Measurements from ENCODE around the gene SNRPN.
"Not testable (repeated sequence)": the region's sequence is repeated elsewhere in the genome, so short reads cannot be mapped to it uniquely, and the experiment has no call there.

SNRPN gene

GRCh38 chr15:24971772-24972171 lies 17.0 kb downstream of the SNRPN start:
- no peak for DNase-seq

GRCh38 chr15:24972707-24973106 lies 17.9 kb downstream of the SNRPN start:
- not testable (repeated sequence) for DNase-seq

GRCh38 chr15:24976932-24977331 lies 22.1 kb downstream of the SNRPN start:
- no peak for DNase-seq

DNA sequence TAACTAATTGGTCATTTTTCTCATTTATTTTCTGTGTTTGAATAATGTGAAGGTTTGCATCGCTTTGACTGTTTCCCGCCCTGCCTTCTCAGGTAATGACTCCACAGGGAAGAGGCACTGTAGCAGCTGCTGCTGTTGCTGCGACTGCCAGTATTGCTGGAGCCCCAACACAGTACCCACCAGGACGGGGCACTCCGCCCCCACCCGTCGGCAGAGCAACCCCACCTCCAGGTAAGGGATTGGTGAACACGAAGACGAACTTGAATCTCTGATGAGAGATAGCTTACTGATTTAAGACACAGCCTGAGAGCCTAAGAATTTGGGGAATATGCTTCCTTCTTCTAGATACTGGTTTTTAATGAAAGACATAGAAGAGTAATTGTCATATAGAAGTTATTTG lies 22.9 kb downstream of the SNRPN start:
- DNase-seq = no peak

- DNase-seq = no peak
Observed at GRCh38 chr15:24985224-24985623, 30.4 kb downstream of the SNRPN start.

DNA sequence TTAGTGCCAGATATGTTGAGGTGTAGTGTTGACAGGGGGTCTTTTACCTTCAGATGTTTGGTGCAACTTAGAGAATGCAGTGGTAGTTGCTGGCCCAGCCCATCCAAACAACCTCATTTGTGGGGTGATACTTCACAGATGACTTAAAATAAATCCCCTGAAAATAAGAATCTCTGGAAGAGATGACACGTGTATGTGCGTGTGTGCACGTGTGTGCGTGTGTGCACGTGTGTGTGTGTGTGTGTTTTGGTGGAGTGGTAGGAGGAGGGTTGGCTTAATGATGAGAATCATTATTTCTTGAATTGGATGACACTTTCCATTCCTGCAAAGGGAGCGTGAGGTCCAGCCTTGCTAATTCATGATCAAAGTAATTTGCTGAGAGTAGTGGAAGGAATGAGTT lies 31.9 kb downstream of the SNRPN start:
- no peak for DNase-seq

GRCh38 chr15:25019434-25019833 lies 64.6 kb downstream of the SNRPN start:
- DNase-seq = no peak

- no peak for DNase-seq
Observed at GRCh38 chr15:25022233-25022632, 67.4 kb downstream of the SNRPN start.

Data from NCI-H69 (cell line).